Bronchial smooth muscle cell (primary cell): ENCODE measurements around the gene HS3ST5. TPM values are rescaled to one million over a fixed set of nuclear protein-coding genes. Genes with fewer than 3 reads are reported as not detected.

Source experiments
- total RNA-seq: library from RNA; depleted of rRNA; stranded (reverse); fragments of >200 nt; gene quantifications from 2 replicates; pipeline ENCODE4 v1.2.1, GENCODE V29; 2014

HS3ST5 gene
- total RNA-seq: not detected in 2 replicates

GRCh38 chr6:114342826-114343781, at the start of gene HS3ST5:
Gene HS3ST5 (minus strand): TSS chr6:114343023. CDS start chr6:114062845, 280,178 bp downstream.

